Measurements from ENCODE around the gene MAFG.

DNA sequence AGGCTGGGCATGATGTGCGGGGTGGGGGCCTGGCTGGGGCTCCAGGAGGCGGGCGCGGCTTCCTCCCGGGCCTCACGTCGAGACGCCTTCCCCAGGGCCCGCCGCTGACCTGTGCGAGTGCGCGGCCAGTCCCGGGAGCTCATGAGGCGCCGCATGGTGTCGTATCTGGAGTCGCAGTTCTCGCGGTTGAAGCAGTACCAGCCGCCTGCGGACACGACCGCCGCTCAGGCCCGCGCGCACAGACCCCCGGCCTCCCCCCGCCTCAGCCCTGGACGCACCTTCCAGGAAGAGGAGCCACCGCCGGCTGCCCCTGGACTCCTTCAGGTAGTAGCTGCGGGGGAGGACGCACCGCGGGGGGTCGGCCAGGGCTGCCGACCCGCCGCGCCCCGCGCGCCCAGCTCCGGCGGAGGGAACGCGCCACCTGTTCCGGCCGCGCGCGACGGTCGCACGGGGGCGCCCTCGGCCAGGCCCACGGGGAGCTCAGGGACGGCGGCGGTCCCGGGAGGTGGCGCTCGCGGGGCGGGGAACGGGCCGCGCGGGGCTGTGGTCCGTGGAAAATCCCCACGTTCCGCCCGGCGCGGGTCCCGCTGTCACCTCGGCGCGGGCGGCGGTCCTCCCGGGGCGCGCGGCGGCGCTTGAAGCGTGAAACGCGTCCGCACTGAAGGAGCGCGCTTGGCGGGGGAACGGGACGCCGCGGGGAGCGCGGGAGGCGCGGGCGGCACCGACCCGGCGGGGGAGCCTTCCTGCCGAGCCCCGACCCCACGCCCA is 32.0 kb upstream of the MAFG start:
- no peak for TF ChIP-seq POLR2A (IDR thresholded peaks at IDR 0.05; ENCODE audit: low read length)
- no peak for TF ChIP-seq GATA1 (IDR thresholded peaks at IDR 0.05; ENCODE audit: low read depth, low read length)

Measured in erythroblast (primary cell).